Astrocyte of the spinal cord (primary cell): ENCODE measurements around the gene SMARCC2.
"Not testable (repeated sequence)": the region's sequence is repeated elsewhere in the genome, so short reads cannot be mapped to it uniquely, and the experiment has no call there.

ENCODE experiments used
- DNase-seq: peaks from one replicate; pipeline ENCODE4 v3.0.0; 2011; ENCODE audit warnings: low read depth, low spot score
- H3K4me3 ChIP-seq: 2 replicates; pipeline ENCODE4 v1.5.1; 2011; ENCODE audit warnings: low read depth, mild to moderate bottlenecking, low read length, moderate library complexity
- CTCF ChIP-seq: IDR thresholded peaks from 2 replicates; pipeline ENCODE4 v1.5.1; 2012; ENCODE audit warnings: low read depth, mild to moderate bottlenecking, low read length, inconsistent platforms
- in situ Hi-C: cut with HindIII; loops from 2 replicates; pipeline ENCODE4 v1.10.0; 2017; ENCODE audit warnings: low sequenced_read_pairs

Gene SMARCC2

GRCh38 chr12:56158029-56158925 lies 31.0 kb downstream of the SMARCC2 start, which contains the start of gene MYL6:
Gene MYL6 (plus strand): TSS chr12:56158359. CDS start chr12:56158402, 43 bp downstream.
- in situ Hi-C loops = no loop called here
- peak; percentile 98 for DNase-seq
- no peak for TF ChIP-seq CTCF
- H3K4me3 ChIP-seq = peak within 1 kb of the TSS; percentile 83

- in situ Hi-C loops = no loop called here
- peak; percentile 88 for DNase-seq
- TF ChIP-seq CTCF = peak; percentile 72
These were observed 31.9 kb downstream of the SMARCC2 start for GRCh38 chr12:56157201-56158028.

GRCh38 chr12:56156464-56157200 lies 32.7 kb downstream of the SMARCC2 start:
- in situ Hi-C loops, DNase-seq: not testable (repeated sequence)
- peak overlapping the region; percentile 83 for H3K4me3 ChIP-seq

More at GRCh38 chr12:56157201-56158028, 31.9 kb downstream of the SMARCC2 start:
- H3K4me3 ChIP-seq = peak overlapping the region; percentile 83

- H3K4me3 ChIP-seq = no peak overlapping the region
- TF ChIP-seq CTCF = no peak
- DNase-seq = no peak
- in situ Hi-C loops = no loop called here
These were observed 33.9 kb downstream of the SMARCC2 start for GRCh38 chr12:56155256-56155845.

- no peak overlapping the region for H3K4me3 ChIP-seq
- TF ChIP-seq CTCF = no peak
- DNase-seq = no peak
- in situ Hi-C loops = no loop called here
These were observed 34.5 kb downstream of the SMARCC2 start for GRCh38 chr12:56154818-56155217.

- no peak for DNase-seq
- in situ Hi-C loops = no loop called here
- no peak overlapping the region for H3K4me3 ChIP-seq
- no peak for TF ChIP-seq CTCF
These were observed 35.0 kb downstream of the SMARCC2 start for GRCh38 chr12:56154246-56154771.
